Measurements from ENCODE around the gene MAN2B1.

- TF ChIP-seq CTCF (IDR thresholded peaks at IDR 0.05) (no peak), ZFX (IDR thresholded peaks at IDR 0.05; ENCODE audit: borderline replicate concordance) (no peak)
Observed at GRCh38 chr19:12695997-12696365, 29.4 kb upstream of the MAN2B1 start.
